LNCAP (cell line): ENCODE measurements around the gene RIMBP3B.
"Not testable (repeated sequence)": the region's sequence is repeated elsewhere in the genome, so short reads cannot be mapped to it uniquely, and the experiment has no call there.

ENCODE experiments used
- TF ChIP-seq, protein P1 (sequence below): fragments of 450-650 bp; IDR thresholded peaks from 2 replicates; pipeline ENCODE4 v1.5.1; 2017; ENCODE audit warnings: mild to moderate bottlenecking

Gene RIMBP3B

GRCh38 chr22:21383701-21384467, at the start of gene RIMBP3B:
TSS of gene RIMBP3B (plus strand) at chr22:21383751. CDS start at chr22:21383859, 108 bp downstream.
- TF ChIP-seq, protein P1, sequence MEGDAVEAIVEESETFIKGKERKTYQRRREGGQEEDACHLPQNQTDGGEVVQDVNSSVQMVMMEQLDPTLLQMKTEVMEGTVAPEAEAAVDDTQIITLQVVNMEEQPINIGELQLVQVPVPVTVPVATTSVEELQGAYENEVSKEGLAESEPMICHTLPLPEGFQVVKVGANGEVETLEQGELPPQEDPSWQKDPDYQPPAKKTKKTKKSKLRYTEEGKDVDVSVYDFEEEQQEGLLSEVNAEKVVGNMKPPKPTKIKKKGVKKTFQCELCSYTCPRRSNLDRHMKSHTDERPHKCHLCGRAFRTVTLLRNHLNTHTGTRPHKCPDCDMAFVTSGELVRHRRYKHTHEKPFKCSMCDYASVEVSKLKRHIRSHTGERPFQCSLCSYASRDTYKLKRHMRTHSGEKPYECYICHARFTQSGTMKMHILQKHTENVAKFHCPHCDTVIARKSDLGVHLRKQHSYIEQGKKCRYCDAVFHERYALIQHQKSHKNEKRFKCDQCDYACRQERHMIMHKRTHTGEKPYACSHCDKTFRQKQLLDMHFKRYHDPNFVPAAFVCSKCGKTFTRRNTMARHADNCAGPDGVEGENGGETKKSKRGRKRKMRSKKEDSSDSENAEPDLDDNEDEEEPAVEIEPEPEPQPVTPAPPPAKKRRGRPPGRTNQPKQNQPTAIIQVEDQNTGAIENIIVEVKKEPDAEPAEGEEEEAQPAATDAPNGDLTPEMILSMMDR, result not testable (repeated sequence)

DNA sequence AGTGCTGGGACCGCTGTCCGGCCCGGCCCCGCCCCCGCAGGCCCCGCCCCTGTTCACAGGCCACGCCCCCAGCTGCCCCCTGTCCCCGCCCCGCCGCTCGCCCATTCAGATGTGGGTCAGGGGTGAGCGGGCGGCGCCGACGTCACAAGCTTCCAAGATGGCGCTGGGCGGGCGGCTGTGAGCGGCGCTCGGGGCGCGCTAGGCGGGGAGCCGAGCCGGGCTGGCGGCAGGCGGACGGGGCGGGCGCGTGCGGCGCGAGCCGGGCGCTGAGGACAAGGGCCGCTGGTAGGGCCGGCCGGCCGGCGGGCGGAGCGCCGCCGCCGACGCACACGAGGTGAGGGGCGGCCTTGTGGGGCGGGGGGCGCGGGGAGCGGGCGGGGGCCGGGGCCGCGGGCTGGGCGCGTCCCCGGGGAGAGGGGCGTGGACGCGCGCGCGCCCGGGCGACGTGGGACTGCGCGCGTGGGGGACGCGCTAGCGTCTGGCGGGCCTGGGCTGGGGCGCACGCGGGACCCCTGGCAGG, 33.7 kb downstream of the RIMBP3B start, which contains the start of gene HIC2:
HIC2 (plus strand) TSS at position 145 of the 520 bp plus-strand sequence. CDS start 25,461 bp downstream, outside the sequence.
- TF ChIP-seq, protein P1, result not testable (repeated sequence)
